ENCODE results near the gene ADIPOR2.

The ADIPOR2 gene

GRCh38 chr12:1737652-1738286 is 46.9 kb downstream of the ADIPOR2 start:
- no peak for DNase-seq

- no peak for DNase-seq
Measured at GRCh38 chr12:1738446-1738845, 47.6 kb downstream of the ADIPOR2 start.

GRCh38 chr12:1739368-1739767 is 48.5 kb downstream of the ADIPOR2 start:
- DNase-seq, result no peak

GRCh38 chr12:1740161-1740948 is 49.5 kb downstream of the ADIPOR2 start:
- no peak for DNase-seq

- no peak for DNase-seq
Measured at GRCh38 chr12:1741154-1741949, 50.5 kb downstream of the ADIPOR2 start.

GRCh38 chr12:1744932-1745331 is 54.1 kb downstream of the ADIPOR2 start:
- no peak for DNase-seq

GRCh38 chr12:1747609-1748008 is 56.7 kb downstream of the ADIPOR2 start:
- DNase-seq, result no peak

- DNase-seq, result no peak
Measured at GRCh38 chr12:1749019-1749418, 58.1 kb downstream of the ADIPOR2 start.

- DNase-seq, result no peak
Measured at GRCh38 chr12:1750300-1750699, 59.4 kb downstream of the ADIPOR2 start.

GRCh38 chr12:1758376-1758775 is 67.5 kb downstream of the ADIPOR2 start:
- DNase-seq, result no peak

- no peak for DNase-seq
Measured at GRCh38 chr12:1758887-1759286, 68.0 kb downstream of the ADIPOR2 start.

GRCh38 chr12:1760566-1761382 is 69.9 kb downstream of the ADIPOR2 start:
- no peak for DNase-seq

GRCh38 chr12:1761857-1762256 is 71.0 kb downstream of the ADIPOR2 start:
- no peak for DNase-seq

- no peak for DNase-seq
Measured at GRCh38 chr12:1763153-1763552, 72.3 kb downstream of the ADIPOR2 start.

GRCh38 chr12:1766110-1766509 is 75.2 kb downstream of the ADIPOR2 start:
- no peak for DNase-seq

- no peak for DNase-seq
Measured at GRCh38 chr12:1767407-1768090, 76.7 kb downstream of the ADIPOR2 start.

- DNase-seq, result no peak
Measured at GRCh38 chr12:1768615-1769014, 77.7 kb downstream of the ADIPOR2 start.

GRCh38 chr12:1769809-1770494 is 79.1 kb downstream of the ADIPOR2 start:
- no peak for DNase-seq

- DNase-seq, result no peak
Measured at GRCh38 chr12:1773937-1774655, 83.2 kb downstream of the ADIPOR2 start.

GRCh38 chr12:1776170-1776921 is 85.5 kb downstream of the ADIPOR2 start:
- DNase-seq, result no peak

Data from activated CD8-positive, alpha-beta memory T cell treated with anti-CD3 and anti-CD28 coated beads for 24 hours (primary cell).